Neuronal stem cell (in vitro differentiated cells): ENCODE results near the gene ELP6.

Experiments used
- DNase-seq: peaks from one replicate; pipeline ENCODE4 v3.0.0-alpha.2; 2013; ENCODE audit warnings: low spot score
- H2AFZ ChIP-seq: one replicate; pipeline ENCODE4 v1.6.1; 2013; ENCODE audit warnings: mild to moderate bottlenecking, low read length, inconsistent platforms
- H2AK5ac ChIP-seq: 2 replicates; pipeline ENCODE4 v1.6.1; 2013; ENCODE audit warnings: low read depth, mild to moderate bottlenecking, inconsistent platforms, low read length, moderate library complexity, mixed read lengths
- H2BK120ac ChIP-seq: 2 replicates; pipeline ENCODE4 v1.6.1; 2013; ENCODE audit warnings: low read depth, mild to moderate bottlenecking, inconsistent platforms, low read length, moderate library complexity, mixed read lengths
- H2BK12ac ChIP-seq: one replicate; pipeline ENCODE4 v1.6.1; 2013; ENCODE audit warnings: low read length, inconsistent platforms
- H2BK15ac ChIP-seq: 2 replicates; pipeline ENCODE4 v1.6.1; 2013; ENCODE audit warnings: mild to moderate bottlenecking, low read length, inconsistent platforms, mixed read lengths
- H2BK5ac ChIP-seq: one replicate; pipeline ENCODE4 v1.6.1; 2013; ENCODE audit warnings: inconsistent platforms, mild to moderate bottlenecking, low read length, moderate library complexity
- H3K14ac ChIP-seq: one replicate; pipeline ENCODE4 v1.6.1; 2013; ENCODE audit warnings: low read length, inconsistent platforms
- H3K18ac ChIP-seq: 2 replicates; pipeline ENCODE4 v1.6.1; 2013; ENCODE audit warnings: low read length, inconsistent platforms
- H3K23ac ChIP-seq: 2 replicates; pipeline ENCODE4 v1.6.1; 2013; ENCODE audit warnings: low read depth, mild to moderate bottlenecking, mixed read lengths, low read length, inconsistent platforms; ENCODE audit not compliant: poor library complexity
- H3K27ac ChIP-seq: replicated peaks from 3 replicates; pipeline ENCODE4 v1.5.1; 2013; ENCODE audit warnings: low read length, inconsistent platforms
- H3K27me3 ChIP-seq, 3 experiments: 2 replicates each; pipeline ENCODE4 v1.6.1; 2013; ENCODE audit warnings: low read length in 3 of 3, mild to moderate bottlenecking in 2 of 3, inconsistent platforms in 1 of 3, low read depth in 1 of 3, mixed read lengths in 1 of 3, moderate library complexity in 1 of 3; ENCODE audit not compliant: control insufficient read depth in 3 of 3, insufficient read depth in 3 of 3
- H3K36me3 ChIP-seq, 2 donors: replicated peaks in 1 of 2; 2 replicates each; pipeline ENCODE4 v1.6.1; 2013; ENCODE audit warnings: low read length in 2 of 2; ENCODE audit not compliant: control insufficient read depth in 2 of 2, insufficient read depth in 2 of 2
- H3K4ac ChIP-seq: 2 replicates; pipeline ENCODE4 v1.6.1; 2013; ENCODE audit warnings: inconsistent platforms, mild to moderate bottlenecking, low read length, moderate library complexity
- H3K4me1 ChIP-seq, 2 donors: 1 replicate in 1 of 2; 2 replicates in 1 of 2; pipeline ENCODE4 v1.6.1; 2013; ENCODE audit warnings: low read length in 2 of 2, low read depth in 1 of 2; ENCODE audit not compliant: control insufficient read depth in 2 of 2, insufficient read depth in 1 of 2
- H3K4me2 ChIP-seq: one replicate; pipeline ENCODE4 v1.6.1; 2013; ENCODE audit warnings: mild to moderate bottlenecking, low read length, inconsistent platforms; ENCODE audit not compliant: insufficient read depth, poor library complexity, severe bottlenecking
- H3K4me3 ChIP-seq, 2 donors: 2 replicates each; pipeline ENCODE4 v1.5.1; 2013; ENCODE audit warnings: low read length in 2 of 2, mild to moderate bottlenecking in 2 of 2, inconsistent platforms in 1 of 2, moderate library complexity in 1 of 2
- H3K79me1 ChIP-seq: one replicate; pipeline ENCODE4 v1.6.1; 2013; ENCODE audit warnings: low read depth, mild to moderate bottlenecking, inconsistent platforms, low read length, moderate library complexity
- H3K9ac ChIP-seq: one replicate; pipeline ENCODE4 v1.6.1; 2013; ENCODE audit warnings: mild to moderate bottlenecking, low read depth, low read length, inconsistent platforms; ENCODE audit not compliant: poor library complexity
- H3K9me3 ChIP-seq, 2 donors: replicated peaks in 1 of 2; 2 replicates each; pipeline versions ENCODE3 to v1.6.1; 2013; ENCODE audit warnings: low read length in 2 of 2, mild to moderate bottlenecking in 2 of 2, inconsistent platforms in 1 of 2, low read depth in 1 of 2, mixed read lengths in 1 of 2, moderate library complexity in 1 of 2; ENCODE audit not compliant: control insufficient read depth in 2 of 2, insufficient read depth in 1 of 2
- H4K8ac ChIP-seq: one replicate; pipeline ENCODE4 v1.6.1; 2013; ENCODE audit warnings: low read depth, mild to moderate bottlenecking, inconsistent platforms, low read length, moderate library complexity
- H4K91ac ChIP-seq: one replicate; pipeline ENCODE4 v1.6.1; 2013; ENCODE audit warnings: low read length, low read depth, mild to moderate bottlenecking, inconsistent platforms; ENCODE audit not compliant: poor library complexity
- WGBS, 2 donors: extraction: QIAGEN DNeasy Blood & Tissue Kit; methylation state at CpG; one replicate each; pipeline ENCODE4 v1.1.7; 2013; ENCODE audit warnings: missing lambda C conversion rate in 2 of 2, mixed read lengths in 1 of 2; ENCODE audit not compliant: insufficient read length in 2 of 2, insufficient replicate concordance in 1 of 2; ENCODE audit errors: extremely low coverage in 2 of 2; 5-methylcytosine and 5-hydroxymethylcytosine counted together

ELP6 gene

DNA sequence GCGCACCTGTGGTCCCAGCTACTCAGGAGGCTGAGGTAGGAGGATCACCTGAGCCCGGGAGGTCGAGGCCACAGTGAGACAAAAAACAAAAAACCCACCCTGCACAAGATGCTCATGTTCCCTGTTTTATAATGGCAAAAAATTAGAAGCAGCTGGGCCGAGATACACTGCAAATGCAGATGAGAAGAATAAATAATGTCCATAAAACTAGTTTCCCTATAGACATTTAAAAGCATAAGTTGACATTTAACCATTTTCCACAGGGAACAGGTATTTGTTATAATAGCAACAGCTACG lies 37.2 kb downstream of the ELP6 start:
- peaks cover 0 to 4% of the 10 kb centered on the region in 2 donors for H3K36me3 ChIP-seq
- H3K18ac ChIP-seq, result peak overlapping the region; percentile 89
- H2BK12ac ChIP-seq, result no peak overlapping the region
- H2AFZ ChIP-seq, result peak overlapping the region; percentile 93
- H4K91ac ChIP-seq, result no peak overlapping the region
- H2BK5ac ChIP-seq, result peak overlapping the region; percentile 95
- no peak overlapping the region for H3K14ac ChIP-seq
- peak overlapping the region; percentile 85 for H2BK15ac ChIP-seq
- peaks cover 2 to 3% of the 10 kb centered on the region in 2 donors for H3K4me1 ChIP-seq
- H3K27ac ChIP-seq, result no peak overlapping the region
- peaks cover 8% of the 10 kb centered on the region for H3K79me1 ChIP-seq
- H3K4me2 ChIP-seq, result peak overlapping the region; percentile 43
- no peak overlapping the region for H2AK5ac ChIP-seq
- H3K4ac ChIP-seq, result peak overlapping the region; percentile 76
- H4K8ac ChIP-seq, result no peak overlapping the region
- no peak for DNase-seq
- H3K4me3 ChIP-seq, result peak overlapping the region; percentile 69 to 71
- no peak overlapping the region for H3K23ac ChIP-seq
- no peaks in the 10 kb centered on the region for H3K27me3 ChIP-seq
- no peak overlapping the region for H3K9ac ChIP-seq
- H3K9me3 ChIP-seq, result no peaks in the 10 kb centered on the region
- no CpG with 5 or more reads among the region's 5 CpGs for WGBS, 2 donors
- no peak overlapping the region for H2BK120ac ChIP-seq

DNA sequence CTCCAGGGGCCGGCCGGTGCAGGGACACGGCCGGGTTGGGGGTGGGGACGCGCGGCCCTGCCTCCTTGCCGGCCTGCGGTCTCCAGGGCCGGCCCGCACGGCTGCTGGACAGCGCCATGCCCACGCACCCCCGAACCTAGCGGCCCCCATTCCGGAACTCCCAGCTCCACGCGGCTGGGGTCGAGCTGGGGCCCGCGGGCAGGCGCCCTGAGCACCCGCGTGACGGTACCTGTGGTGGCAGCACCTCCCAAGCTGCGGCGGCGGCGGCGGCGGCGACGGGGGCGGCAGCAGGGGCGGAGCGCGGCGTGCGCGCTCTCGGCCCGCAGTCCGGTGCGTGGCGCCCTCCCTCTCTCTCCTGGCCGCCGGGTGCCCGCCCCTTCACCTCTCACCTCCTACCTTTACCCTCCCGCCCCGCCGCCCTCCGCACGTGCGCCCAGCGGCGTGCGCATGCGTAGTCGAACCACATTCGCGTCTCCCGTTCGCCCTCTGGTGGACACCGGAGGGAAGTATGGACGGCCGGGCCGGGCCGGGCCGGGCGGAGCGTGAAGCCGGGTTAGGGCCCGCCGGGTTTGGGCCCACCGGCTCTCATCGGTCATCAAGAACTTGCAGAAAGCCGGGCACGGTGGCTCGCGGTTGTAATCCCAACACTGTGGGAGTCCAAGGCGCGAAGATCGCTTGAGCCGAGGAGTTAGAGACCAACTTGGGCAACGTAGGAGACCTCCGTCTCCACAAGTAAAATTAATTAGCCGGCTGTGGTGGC lies 37.8 kb downstream of the ELP6 start, which contains the start of gene SCAP:
Gene SCAP (minus strand): TSS at position 372 of the 760 bp plus-strand sequence. CDS start 32,948 bp downstream, outside the sequence.
- peak within 1 kb of the TSS; percentile 86 for H3K4ac ChIP-seq
- H4K91ac ChIP-seq, result peak within 1 kb of the TSS; percentile 97
- H3K4me1 ChIP-seq, result peaks cover 2 to 3% of the 10 kb centered on the region in 2 donors
- H3K9ac ChIP-seq, result peak within 1 kb of the TSS; percentile 96
- H2BK5ac ChIP-seq, result peak within 1 kb of the TSS; percentile 95
- H3K79me1 ChIP-seq, result peaks cover 8% of the 10 kb centered on the region
- H3K14ac ChIP-seq, result peak within 1 kb of the TSS; percentile 99
- H3K4me3 ChIP-seq, result peak within 1 kb of the TSS; percentile 71 to 99
- H4K8ac ChIP-seq, result peak within 1 kb of the TSS; percentile 32
- H3K9me3 ChIP-seq, result no peaks in the 10 kb centered on the region
- peak within 1 kb of the TSS; percentile 53 for H2BK12ac ChIP-seq
- no peaks in the 10 kb centered on the region for H3K27me3 ChIP-seq
- peak within 1 kb of the TSS; percentile 85 for H2BK15ac ChIP-seq
- H3K36me3 ChIP-seq, result peaks cover 0 to 4% of the 10 kb centered on the region in 2 donors
- H2BK120ac ChIP-seq, result no peak within 1 kb of the TSS
- peak within 1 kb of the TSS; percentile 99 for H2AK5ac ChIP-seq
- H3K4me2 ChIP-seq, result peak within 1 kb of the TSS; percentile 69
- peak within 1 kb of the TSS; percentile 53 for H3K27ac ChIP-seq
- WGBS, 2 donors, result no CpG with 5 or more reads among the region's 88 CpGs
- peak within 1 kb of the TSS; percentile 93 for H3K23ac ChIP-seq
- DNase-seq, result peak; percentile 92
- H2AFZ ChIP-seq, result peak within 1 kb of the TSS; percentile 93
- H3K18ac ChIP-seq, result peak within 1 kb of the TSS; percentile 97

GRCh38 chr3:47475029-47475569 lies 38.4 kb downstream of the ELP6 start:
- Histone ChIP-seq H4K91ac (no peak overlapping the region), H2AFZ (peak overlapping the region; percentile 93), H4K8ac (no peak overlapping the region), H3K27ac (peak overlapping the region; percentile 53), H2AK5ac (no peak overlapping the region), H3K14ac (peak overlapping the region; percentile 99), H3K23ac (peak overlapping the region; percentile 93), H2BK12ac (peak overlapping the region; percentile 26), H3K4me3 (peak overlapping the region; percentile 71 to 99), H3K9ac (peak overlapping the region; percentile 96), H3K9me3 (peaks cover 0 to 2% of the 10 kb centered on the region in 2 donors), H3K18ac (peak overlapping the region; percentile 97), H3K79me1 (peaks cover 8% of the 10 kb centered on the region), H2BK15ac (no peak overlapping the region), H2BK5ac (peak overlapping the region; percentile 95), H3K4me2 (peak overlapping the region; percentile 69), H2BK120ac (no peak overlapping the region), H3K27me3 (no peaks in the 10 kb centered on the region), H3K36me3 (peaks cover 0 to 4% of the 10 kb centered on the region in 2 donors), H3K4ac (no peak overlapping the region), H3K4me1 (peaks cover 2 to 3% of the 10 kb centered on the region in 2 donors)
- DNase-seq, result no peak
- WGBS, 2 donors, result no CpG with 5 or more reads among the region's 24 CpGs

- peaks cover 2 to 3% of the 10 kb centered on the region in 2 donors for H3K4me1 ChIP-seq
- no peak for DNase-seq
- no peak overlapping the region for H2BK15ac ChIP-seq
- no peak overlapping the region for H3K18ac ChIP-seq
- H3K36me3 ChIP-seq, result peaks cover 0 to 4% of the 10 kb centered on the region in 2 donors
- no peak overlapping the region for H3K14ac ChIP-seq
- no peaks in the 10 kb centered on the region for H3K27me3 ChIP-seq
- H2AFZ ChIP-seq, result no peak overlapping the region
- no peak overlapping the region for H2BK12ac ChIP-seq
- H4K91ac ChIP-seq, result no peak overlapping the region
- peaks cover 0 to 7% of the 10 kb centered on the region in 2 donors for H3K9me3 ChIP-seq
- H2AK5ac ChIP-seq, result no peak overlapping the region
- WGBS, 2 donors, result no CpG with 5 or more reads among the region's 3 CpGs
- H4K8ac ChIP-seq, result no peak overlapping the region
- no peak overlapping the region for H3K27ac ChIP-seq
- H3K79me1 ChIP-seq, result peaks cover 10% of the 10 kb centered on the region
- no peak overlapping the region for H3K23ac ChIP-seq
- no peak overlapping the region for H2BK120ac ChIP-seq
- no peak overlapping the region for H3K4me3 ChIP-seq
- no peak overlapping the region for H3K9ac ChIP-seq
- no peak overlapping the region for H3K4me2 ChIP-seq
- no peak overlapping the region for H2BK5ac ChIP-seq
- no peak overlapping the region for H3K4ac ChIP-seq
Measured at GRCh38 chr3:47473391-47473790, 40.1 kb downstream of the ELP6 start.
